Lower leg skin (tissue), 3 donors: Measurements from ENCODE around the gene CA5A.

Experiments used
- CTCF ChIP-seq, 3 donors: fragments of 450-650 bp; IDR thresholded peaks; one replicate each; pipeline ENCODE4 v1.5.1; 2016; ENCODE audit warnings: antibody characterized with exemption in 3 of 3, mild to moderate bottlenecking in 3 of 3, moderate library complexity in 2 of 3
- POLR2A ChIP-seq, 2 donors: fragments of 450-650 bp; IDR thresholded peaks; one replicate each; pipeline ENCODE4 v1.6.1; 2016 to 2017; ENCODE audit warnings: antibody characterized with exemption in 2 of 2, mild to moderate bottlenecking in 1 of 2, moderate library complexity in 1 of 2

- TF ChIP-seq CTCF (IDR thresholded peaks at IDR 0.05) (no peak), POLR2A (IDR thresholded peaks at IDR 0.05) (no peak)
These were observed 18.0 kb upstream of the CA5A start for GRCh38 chr16:87954361-87954760.
